HG03457 (cell line): ENCODE results near the gene C1QL4.

Experiments used
- ATAC-seq: cut with Tn5 transposase; IDR thresholded peaks from one replicate; pipeline ENCODE4 v1.9.1; 2021; ENCODE audit warnings: moderate number of reproducible peaks; ENCODE audit not compliant: unreplicated experiment

C1QL4 gene

GRCh38 chr12:49305762-49306510, 31.1 kb downstream of the C1QL4 start:
- no peak for ATAC-seq

- no peak for ATAC-seq
Measured at GRCh38 chr12:49304161-49304560, 32.8 kb downstream of the C1QL4 start.

GRCh38 chr12:49301760-49302159, 35.2 kb downstream of the C1QL4 start:
- ATAC-seq = no peak

GRCh38 chr12:49298160-49298559, 38.8 kb downstream of the C1QL4 start:
- ATAC-seq = no peak

GRCh38 chr12:49297695-49298060, 39.3 kb downstream of the C1QL4 start:
- ATAC-seq = no peak

- ATAC-seq = no peak
Measured at GRCh38 chr12:49296836-49297694, 39.9 kb downstream of the C1QL4 start.

DNA sequence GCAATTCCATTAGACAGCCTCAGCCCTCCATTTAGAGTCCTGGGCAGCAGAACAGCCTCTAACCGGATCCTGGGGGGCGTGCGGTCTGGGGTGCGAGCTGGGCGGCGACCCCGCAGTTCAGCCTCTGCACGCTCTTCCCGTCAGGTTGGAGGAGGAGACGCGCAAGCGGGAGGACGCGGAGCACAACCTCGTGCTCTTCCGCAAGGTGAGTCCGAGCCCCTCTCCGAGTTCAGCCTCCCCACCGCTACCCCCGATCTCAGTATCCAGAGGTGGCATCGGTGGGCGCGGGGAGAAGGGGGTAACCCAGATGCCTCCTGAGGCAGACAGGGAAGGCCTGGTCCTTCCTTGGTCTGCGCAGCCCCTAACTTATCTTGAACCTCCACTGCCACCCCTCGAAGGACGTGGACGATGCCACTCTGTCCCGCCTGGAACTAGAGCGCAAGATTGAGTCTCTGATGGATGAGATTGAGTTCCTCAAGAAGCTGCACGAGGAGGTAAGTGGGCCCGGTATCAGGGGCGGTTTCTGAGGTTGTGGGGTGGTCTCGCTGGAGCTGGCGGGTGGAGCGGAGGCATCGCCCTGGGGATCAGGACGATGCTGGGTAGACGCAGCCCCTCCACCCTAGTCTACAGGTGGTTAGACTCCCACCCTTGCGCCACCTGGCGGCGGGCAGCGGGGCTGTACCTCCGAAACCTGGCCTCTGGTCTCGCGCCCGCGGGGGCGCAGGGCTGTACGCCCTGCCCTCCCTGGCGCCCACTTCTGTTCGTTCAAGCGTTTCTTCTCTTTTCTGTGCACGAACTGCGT, 40.8 kb downstream of the C1QL4 start:
- ATAC-seq = no peak

- ATAC-seq = no peak
Measured at GRCh38 chr12:49295082-49295936, 41.7 kb downstream of the C1QL4 start, which contains the start of gene PRPH. Gene PRPH, plus strand, starts transcription at chr12:49295147. Its CDS starts 54 bp downstream, at chr12:49295201.

- no peak for ATAC-seq
Measured at GRCh38 chr12:49294804-49295081, 42.2 kb downstream of the C1QL4 start.

- ATAC-seq = no peak
Measured at GRCh38 chr12:49294086-49294803, 42.7 kb downstream of the C1QL4 start.

- ATAC-seq = no peak
Measured at GRCh38 chr12:49293056-49293956, 43.7 kb downstream of the C1QL4 start.

GRCh38 chr12:49292729-49293055, 44.3 kb downstream of the C1QL4 start:
- no peak for ATAC-seq

GRCh38 chr12:49288922-49289555, 47.9 kb downstream of the C1QL4 start:
- ATAC-seq = no peak

DNA sequence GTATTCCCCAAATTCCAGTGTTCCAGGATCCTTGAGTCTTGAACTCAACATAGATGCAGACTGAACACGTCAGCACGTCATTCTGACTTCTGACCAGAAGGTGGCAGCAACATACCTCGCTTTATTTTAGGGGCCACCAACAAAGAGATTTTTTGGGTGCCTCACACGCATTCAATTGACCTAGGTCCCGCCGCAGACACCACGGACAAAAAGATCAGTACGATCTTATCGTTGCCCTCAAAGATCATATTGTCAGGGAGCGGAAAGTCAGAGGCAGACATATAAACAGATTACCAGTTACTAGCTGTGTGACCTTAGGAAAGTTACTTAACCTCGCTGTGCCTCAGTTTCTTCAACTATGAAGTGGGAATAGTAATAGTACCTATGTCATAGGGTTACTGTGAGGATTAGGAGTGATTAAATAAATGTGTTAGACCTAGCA, 48.6 kb downstream of the C1QL4 start:
- no peak for ATAC-seq

DNA sequence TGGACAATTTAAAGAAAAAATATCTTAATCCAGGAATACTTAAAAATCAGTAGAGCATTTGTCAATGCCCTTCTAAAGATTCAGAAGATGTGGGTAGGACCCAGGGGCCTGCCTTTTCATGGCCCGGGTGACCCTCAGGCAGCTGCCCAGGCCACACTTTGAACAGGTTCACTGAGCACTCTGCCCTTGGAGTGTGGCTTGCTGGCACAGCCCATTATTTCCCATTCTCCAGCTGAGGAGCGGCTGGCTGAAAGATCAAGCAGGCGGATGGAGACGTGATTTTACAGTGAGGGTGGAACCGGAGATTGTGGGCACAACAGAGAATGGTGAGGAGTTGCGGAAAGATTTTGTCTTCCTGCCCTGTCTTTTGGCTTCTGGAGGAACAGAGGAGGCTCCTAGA, 49.1 kb downstream of the C1QL4 start:
- no peak for ATAC-seq

GRCh38 chr12:49284672-49285071, 52.3 kb downstream of the C1QL4 start:
- no peak for ATAC-seq

DNA sequence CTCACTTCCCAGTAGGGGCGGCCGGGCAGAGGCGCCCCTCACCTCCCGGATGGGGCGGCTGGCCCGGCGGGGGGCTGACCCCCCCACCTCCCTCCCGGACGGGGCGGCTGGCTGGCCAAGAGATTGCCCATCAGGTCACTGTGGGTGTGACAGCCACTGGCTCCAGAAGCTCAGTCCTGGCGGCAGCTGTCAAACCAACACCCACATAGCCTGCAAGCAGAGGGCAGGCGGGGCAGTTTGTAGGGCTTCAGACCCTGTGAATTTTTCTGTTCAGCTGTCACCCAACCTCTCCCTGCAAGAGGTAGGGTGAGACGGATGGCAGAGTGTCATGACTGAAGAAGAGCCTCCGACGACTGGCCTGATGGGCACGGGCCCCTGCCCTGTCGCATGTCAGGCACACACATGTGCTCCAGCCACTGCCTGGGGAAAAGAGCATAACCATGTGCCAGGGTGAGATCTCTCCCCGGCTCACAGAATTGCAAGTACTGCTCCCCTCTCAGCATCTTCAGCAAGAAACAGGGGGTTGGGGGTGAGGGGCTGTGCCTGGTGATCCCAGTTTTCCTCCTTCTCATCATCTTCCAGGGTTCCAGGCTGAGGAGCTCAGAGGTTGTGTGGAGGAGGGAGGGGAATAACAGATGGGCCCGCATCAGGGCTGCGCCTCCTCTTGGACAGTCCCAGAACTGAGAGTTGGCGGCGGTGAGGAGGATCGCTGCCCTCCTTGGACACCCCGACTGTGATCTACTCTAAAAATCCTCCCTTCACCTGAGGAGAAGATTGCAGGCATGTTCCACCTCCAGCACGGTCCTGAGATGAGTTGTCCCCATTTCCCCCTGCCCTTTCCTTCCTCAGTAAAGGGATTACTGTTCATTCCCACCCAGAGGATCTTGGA, 53.2 kb downstream of the C1QL4 start:
- ATAC-seq = no peak
